DLD1 (cell line): ENCODE data around the gene WDR46.

ENCODE experiments used
- in situ Hi-C: cut with HindIII; loops from 2 replicates; pipeline ENCODE4 v1.10.0; 2017; ENCODE audit warnings: low sequenced_read_pairs

Gene WDR46

DNA sequence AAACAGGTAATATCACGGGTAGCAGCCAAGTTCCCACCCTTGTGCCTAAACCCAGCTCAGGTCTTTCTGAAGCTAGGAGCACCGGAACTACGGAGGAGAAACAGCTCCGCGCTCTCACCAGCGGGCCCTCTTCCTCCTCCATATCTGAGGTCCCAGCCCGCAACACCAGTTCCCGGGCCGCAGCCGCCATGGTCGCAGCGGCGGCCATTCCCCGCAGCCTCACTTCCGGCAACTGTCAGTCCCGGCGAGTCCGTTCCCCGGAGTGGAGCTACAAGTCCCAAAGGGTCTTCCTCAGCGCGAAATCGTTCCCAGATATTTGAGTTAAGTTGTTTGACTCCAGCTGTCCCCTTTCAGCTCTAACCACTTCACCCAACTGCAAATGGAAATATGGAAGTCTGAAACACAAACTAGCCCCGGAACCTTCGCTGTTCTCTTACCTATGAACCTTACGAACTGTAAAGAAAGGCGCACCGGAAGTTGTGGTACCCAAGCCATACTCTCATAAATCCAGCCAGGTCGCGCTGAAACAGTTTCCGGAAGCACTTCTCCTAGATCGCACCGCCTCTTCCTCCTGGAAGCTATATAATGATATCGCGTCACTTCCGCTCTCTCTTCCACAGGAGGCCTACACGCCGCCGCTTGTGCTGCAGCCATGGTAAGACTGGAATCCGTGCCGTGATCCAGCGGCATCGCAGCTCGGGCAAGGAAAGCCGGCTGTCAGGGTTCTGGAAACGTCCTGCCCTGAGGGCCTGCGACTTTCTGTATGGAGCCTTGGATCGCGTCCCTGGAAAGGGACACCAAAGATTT, 17.4 kb downstream of the WDR46 start, which contains the start of the genes RPS18 and VPS52:
RPS18 (plus strand) TSS at position 608 of the 807 bp plus-strand sequence; CDS start at position 653, 45 bp downstream.
VPS52 (minus strand) TSS at position 409 of the 807 bp plus-strand sequence; CDS start at position 208, 201 bp downstream.
- in situ Hi-C loops = loop anchor here (25.0 kb wide), 1 partner anchor 134 kb away; no protein-coding TSS in a partner anchor

DNA sequence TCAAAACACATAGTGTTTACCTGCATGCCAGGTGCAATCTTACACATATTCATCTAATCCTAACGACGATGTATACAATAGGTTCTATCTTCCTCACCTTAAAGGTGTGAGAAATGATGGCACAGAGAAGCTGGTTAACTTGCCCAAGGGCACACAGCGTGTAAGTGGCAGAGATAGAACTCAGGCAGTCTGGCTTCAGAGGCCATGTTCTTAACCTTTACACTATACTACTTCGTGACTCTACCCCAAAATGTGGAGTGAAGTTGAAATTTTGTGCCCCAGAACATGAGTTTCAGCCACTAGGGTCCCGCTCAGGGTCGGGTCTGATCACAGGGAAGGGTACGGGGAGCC, 17.9 kb downstream of the WDR46 start:
- in situ Hi-C loops = loop anchor here (25.0 kb wide), 1 partner anchor 134 kb away; no protein-coding TSS in a partner anchor

DNA sequence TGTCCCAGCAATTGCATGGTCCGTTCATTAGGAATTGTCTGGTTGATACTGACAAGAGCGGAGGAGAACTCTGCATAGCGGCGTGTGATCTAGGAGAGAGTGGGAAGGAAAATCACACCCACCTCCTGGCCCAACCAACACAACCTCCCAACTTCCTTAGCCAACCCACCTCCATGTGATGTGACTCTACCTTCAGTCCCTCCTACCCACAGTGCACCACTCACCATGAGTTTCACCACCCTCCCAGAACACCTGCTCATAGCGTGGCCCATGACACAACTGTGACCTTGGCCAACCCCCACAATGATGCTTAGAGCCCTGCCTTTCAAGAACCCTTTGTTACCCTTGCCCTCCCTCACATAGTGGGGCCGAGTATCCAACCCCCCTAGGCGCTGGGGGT, 25.0 kb downstream of the WDR46 start:
- in situ Hi-C loops = loop anchor here (25.0 kb wide), 1 partner anchor 127 kb away; no protein-coding TSS in a partner anchor

GRCh38 chr6:33262490-33262889, 26.5 kb downstream of the WDR46 start:
- in situ Hi-C loops = loop anchor here (25.0 kb wide), 1 partner anchor 125 kb away; no protein-coding TSS in a partner anchor

DNA sequence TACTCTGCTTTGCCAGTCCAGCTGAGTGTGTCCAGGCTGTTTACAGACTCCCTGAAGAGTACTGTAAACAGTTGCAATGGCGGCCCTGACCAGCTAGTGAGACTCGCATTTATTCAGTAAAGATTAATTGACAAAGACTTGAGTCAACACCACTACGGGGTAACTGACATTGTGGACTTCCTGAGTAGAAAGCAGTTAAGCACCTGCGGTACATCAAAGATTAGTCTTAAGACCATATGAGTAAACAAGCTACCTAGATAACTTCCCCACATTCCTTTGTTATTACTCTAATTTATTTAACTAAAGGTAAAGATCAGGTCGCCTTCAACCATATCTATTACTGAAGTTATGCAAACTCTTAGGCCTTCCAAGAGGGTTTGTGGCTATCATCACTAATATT, 30.0 kb downstream of the WDR46 start:
- in situ Hi-C loops = loop anchor here (25.0 kb wide), 1 partner anchor 122 kb away; no protein-coding TSS in a partner anchor

GRCh38 chr6:33254591-33254990, 34.4 kb downstream of the WDR46 start:
- in situ Hi-C loops = loop anchor here (25.0 kb wide), 1 partner anchor 117 kb away; no protein-coding TSS in a partner anchor

DNA sequence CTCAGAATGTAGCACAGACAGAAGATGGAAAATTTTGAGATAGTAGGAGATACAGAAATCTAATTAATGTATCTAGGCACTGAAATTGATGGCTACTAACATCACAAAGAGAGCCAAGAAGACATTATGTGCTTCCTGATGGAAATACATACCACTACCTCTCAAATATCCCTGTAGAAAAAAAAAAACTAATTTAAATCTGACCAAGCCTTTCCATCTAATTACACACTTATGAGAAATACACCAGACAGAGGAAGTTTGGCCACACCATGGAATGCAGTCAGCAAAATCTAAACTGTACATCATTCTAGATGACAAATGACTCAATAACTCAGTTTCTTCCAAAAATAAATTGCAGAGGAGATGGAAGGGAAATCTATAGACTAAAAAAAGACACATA, 36.3 kb downstream of the WDR46 start:
- in situ Hi-C loops = loop anchor here (25.0 kb wide), 1 partner anchor 115 kb away; no protein-coding TSS in a partner anchor

DNA sequence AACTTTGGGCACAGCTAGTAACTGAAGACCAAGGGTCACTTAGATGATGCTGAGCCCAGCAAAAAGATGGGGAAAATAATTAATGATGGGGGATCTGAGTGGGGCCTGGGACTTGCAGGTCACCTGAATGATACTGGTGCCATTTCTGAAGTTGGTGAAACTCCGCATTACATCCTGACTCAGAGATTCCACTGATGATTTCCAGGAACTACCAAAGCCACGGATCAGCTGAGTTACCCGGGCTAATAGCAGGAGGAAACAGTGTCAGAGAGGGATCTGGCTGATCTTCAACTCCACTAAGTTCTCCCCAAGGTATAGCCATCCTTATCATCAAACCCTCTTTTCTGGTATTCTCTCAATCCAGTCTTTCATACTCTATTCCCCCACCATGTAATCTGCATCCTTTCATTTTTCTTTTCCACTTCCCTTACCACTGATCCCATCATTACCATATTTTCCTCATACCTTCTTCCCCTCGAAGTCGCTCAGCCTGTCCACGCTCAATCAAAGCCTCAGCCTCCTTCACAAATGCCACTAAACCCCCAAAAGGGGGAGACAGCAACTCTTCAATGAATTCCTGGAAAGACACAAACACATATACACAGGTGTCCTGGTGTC, 37.5 kb downstream of the WDR46 start:
- in situ Hi-C loops = loop anchor here (25.0 kb wide), 1 partner anchor 114 kb away; no protein-coding TSS in a partner anchor

DNA sequence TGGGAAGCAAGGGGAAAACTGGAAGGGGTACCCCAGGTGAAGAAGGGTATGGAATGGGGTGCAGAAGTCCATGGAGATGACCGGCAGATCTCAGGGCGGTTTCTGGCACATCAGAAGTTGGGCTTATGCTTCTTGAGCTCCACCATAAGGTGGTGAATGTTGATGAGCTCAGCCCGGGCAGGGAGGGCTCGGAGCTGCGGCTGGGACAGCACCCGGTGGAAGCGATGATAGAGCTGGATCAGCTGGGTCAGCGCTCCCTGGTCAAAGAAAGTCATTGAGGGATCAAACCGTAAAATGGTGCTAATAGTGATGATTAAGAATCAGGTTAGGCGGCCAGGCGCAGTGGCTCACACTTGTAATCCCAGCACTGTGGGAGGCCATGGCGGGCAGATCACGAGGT, 38.3 kb downstream of the WDR46 start:
- in situ Hi-C loops = loop anchor here (25.0 kb wide), 1 partner anchor 113 kb away; no protein-coding TSS in a partner anchor

DNA sequence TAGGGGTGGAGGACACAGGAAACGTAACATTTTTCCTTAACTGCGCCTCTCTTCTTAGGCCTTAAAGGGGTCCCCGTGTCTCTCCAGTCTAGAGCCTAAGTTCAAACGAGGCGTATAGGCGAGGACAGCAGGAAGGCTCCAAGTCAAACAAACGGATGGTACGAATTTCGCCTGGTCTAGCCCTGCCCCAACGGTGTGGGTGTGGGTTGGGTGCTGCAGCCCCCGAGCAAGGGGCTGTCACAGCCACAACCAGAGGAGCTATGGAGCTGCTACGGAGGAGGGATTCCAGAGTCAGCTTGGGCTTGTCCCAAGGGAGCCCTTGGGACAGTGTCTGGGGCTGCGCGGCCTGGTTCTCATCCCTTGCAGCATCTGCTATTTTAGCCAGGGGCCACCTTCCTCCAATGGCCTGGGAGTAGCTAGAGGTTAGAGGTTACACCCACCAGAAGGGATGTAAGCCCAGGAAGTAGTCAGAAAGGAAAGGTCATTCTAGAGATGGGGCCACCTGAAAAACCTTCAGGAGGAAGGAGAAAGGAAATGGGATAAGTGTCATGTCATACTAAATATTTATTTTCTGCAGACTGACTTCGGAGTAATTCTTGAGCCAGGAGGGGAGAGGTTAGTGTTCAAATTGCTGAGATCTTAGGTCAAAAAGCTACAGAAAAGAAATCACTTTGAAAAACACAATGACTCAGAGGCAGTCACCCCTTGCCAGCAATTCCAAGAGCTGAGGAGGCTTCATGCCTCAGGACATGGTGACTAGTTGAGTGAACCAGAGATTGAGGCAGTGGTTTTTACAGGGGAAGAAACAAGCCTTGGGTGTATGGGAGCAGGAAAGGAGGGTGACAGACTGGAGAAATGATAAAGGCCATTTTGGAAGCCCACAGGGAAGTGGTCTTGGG, 39.1 kb downstream of the WDR46 start:
- in situ Hi-C loops = loop anchor here (25.0 kb wide), 1 partner anchor 113 kb away; no protein-coding TSS in a partner anchor

DNA sequence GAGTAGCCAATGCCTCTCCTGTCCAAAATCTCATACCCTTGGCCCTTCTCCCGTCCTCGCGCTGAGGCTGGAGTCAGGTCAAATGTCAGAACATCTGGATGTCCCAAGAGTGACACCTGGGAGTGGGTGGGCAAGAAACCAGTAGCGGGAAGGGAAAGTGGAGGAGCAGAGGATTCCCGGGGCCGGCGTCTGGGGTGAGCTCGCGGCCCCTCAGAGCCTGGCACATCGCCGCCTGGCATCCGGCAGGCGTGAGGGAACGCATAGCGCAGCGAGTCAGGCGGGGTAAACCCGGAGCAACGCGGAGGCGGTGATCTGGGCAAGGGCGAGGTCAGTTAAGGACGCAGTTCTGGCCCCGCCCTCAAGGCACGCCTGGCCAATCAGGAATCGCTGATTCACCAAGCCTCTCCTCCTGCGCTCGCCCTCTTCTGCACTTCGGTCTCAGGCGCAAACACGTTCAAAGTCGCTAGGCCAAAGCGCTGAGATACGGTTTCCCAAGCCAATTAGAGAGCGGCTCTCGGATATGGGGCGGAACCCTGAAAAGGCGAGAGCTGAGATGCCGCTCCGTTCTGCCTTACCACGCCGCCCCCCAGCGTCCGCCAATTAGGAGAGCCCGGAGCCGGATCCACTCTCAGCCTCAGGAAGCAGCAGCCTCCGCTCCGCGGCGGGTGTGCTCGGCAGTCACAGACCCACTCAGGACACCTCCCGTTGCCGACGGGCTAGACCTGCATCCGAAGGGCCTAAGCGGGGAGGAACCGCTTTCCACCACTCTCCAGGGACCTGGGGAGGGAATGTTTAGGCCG, 39.9 kb downstream of the WDR46 start:
- in situ Hi-C loops = no loop called here

DNA sequence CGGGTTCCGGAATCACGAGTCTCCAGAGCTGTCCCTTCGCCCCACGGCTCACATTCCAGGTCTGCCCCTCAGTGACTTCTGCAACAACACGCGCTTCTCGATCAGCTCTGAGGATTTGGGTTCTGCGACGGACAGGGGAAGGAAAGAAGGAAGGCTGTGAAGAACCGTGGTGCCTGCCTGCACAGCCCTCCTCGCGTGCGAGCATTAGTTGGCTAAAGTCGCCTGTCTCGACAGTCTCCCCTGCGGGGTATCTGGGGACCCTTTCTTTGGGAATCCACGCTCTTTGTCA, 40.5 kb downstream of the WDR46 start:
- in situ Hi-C loops = no loop called here

DNA sequence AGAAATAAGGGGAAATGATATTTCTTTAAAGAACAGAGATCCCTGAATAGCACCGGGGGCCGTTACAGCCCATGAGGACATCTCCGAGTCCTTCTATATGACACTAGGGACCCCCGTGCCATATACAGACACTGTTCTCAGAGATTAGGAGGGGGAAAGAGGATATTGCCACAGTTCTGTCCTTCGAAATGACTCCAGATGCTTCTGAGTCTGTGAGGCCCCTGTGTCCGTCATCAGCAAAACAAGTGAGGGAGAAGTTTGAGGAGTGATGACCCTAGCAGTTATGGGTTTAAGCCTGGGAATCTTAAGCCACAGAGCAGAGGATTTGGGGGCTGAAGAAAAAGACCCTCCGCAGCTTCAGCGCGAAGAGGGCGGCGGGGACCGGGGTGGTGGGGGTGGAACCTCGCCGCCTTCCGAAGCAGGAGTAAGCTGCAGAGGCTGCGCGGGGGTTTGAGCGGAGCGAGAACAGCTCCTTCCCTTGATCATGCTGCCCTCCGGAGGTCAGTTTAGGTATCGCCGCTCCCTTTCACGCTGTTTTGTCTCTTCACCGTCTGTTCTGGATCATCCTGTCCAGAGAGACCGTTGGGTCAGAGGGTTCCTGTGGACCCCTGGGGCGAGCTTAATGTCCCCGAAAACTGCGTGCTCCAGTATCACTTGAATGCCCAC, 40.9 kb downstream of the WDR46 start:
- in situ Hi-C loops = no loop called here

- in situ Hi-C loops = no loop called here
These were observed 45.6 kb downstream of the WDR46 start for GRCh38 chr6:33243476-33243875.

GRCh38 chr6:33241968-33242367, 47.1 kb downstream of the WDR46 start:
- in situ Hi-C loops = no loop called here

DNA sequence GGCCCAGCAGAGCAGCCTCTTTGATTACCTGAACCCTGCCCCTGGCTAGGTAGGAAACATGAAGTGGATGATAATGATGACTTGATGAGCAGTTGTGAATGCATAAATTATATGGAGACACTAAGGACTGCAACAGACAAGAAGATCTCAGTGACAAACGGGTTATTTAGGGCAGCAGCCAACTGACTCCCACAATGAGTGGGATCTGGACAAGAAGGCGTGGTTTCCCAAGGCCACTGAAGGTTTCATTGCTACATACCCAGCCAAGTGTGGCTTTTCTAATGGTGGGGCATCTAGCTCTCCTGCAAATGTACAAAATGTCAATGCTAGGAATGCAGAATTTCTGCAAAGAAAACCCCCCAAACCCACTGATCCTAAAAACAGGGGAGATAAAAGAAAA, 51.3 kb downstream of the WDR46 start:
- in situ Hi-C loops = no loop called here

- in situ Hi-C loops = no loop called here
These were observed 52.2 kb downstream of the WDR46 start for GRCh38 chr6:33236852-33237251.

DNA sequence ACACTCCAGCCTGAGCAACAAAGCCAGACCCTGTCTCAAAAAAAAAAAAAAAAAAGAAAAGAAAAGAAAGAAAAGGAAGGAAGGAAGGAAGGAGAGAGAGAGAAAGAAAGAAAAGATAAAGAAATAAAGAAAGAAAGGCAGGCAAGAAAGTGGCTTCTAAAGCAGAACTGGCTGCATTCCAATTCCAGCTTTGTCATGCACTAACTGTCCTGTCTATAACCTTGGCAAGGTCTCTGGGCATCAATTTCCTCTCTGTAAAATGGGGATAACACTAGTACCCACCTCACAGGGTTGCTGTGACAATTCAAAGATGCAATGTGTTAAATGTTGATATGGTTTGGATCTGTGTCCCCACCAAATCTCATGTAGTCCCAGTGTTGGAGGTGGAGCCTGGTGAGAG, 52.7 kb downstream of the WDR46 start:
- in situ Hi-C loops = no loop called here

DNA sequence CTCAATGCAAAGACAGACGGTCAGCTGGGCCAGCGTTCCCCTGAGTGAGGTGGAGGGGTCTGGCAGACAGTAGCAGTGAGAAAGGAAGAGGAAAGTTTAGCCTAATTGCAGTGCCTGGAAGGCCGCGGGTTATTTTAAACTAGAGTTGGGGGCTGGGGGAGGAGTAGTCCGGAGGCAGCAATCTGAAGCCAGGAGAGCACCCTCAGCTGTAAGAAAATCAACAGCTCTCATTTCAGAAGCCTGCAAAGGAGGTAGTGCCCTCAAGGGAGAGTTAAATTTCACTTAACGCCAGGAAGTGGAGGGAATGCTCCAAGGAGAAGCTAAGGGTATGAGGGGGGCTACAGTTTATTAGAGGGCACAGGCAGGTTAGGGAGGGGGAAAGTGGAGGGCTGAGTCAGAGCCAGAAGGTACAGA, 53.8 kb downstream of the WDR46 start:
- in situ Hi-C loops = no loop called here
